OCI-LY7 (cell line): ENCODE results near the gene CDKN2B-AS1.

Experiments
- CTCF ChIP-seq: fragments of 200-600 bp; sonication (generic); conservative IDR thresholded peaks from 2 replicates; pipeline ENCODE4 v1.5.1; 2014; ENCODE audit warnings: mild to moderate bottlenecking, antibody characterized with exemption, low read length, moderate library complexity, mixed read lengths
- EZH2phosphoT487 ChIP-seq: fragments of 200-600 bp; sonication (generic); IDR thresholded peaks from 2 replicates; pipeline ENCODE4 v1.6.1; 2018; ENCODE audit warnings: low read depth, borderline replicate concordance, mild to moderate bottlenecking, mixed run types, antibody characterized with exemption, low read length, moderate library complexity, mixed read lengths

- TF ChIP-seq CTCF (no peak), EZH2phosphoT487 (no peak)
Measured at GRCh38 chr9:22141908-22142307, 147.3 kb downstream of the CDKN2B-AS1 start.
